Umbilical cord (tissue), 2 donors: Measurements from ENCODE around the gene ULK4. TPM values are rescaled to one million over a fixed set of nuclear protein-coding genes. Genes with fewer than 3 reads are reported as not detected.
A peak's percentile ranks its signal among the peaks of the same experiment; 100 is the strongest.
"Not testable (repeated sequence)": the region's sequence is repeated elsewhere in the genome, so short reads cannot be mapped to it uniquely, and the experiment has no call there.

ENCODE experiments used
- DNase-seq: peaks from one replicate; pipeline ENCODE4 v3.0.0-alpha.2; 2015; ENCODE audit warnings: low spot score
- total RNA-seq: library from RNA; depleted of rRNA; stranded (reverse); fragments of >200 nt; gene quantifications from one replicate; pipeline ENCODE4 v1.2.3, GENCODE V29; 2014; ENCODE audit warnings: low replicate concordance; ENCODE audit not compliant: insufficient read depth

ULK4 gene
- 76.8 TPM for total RNA-seq

DNA sequence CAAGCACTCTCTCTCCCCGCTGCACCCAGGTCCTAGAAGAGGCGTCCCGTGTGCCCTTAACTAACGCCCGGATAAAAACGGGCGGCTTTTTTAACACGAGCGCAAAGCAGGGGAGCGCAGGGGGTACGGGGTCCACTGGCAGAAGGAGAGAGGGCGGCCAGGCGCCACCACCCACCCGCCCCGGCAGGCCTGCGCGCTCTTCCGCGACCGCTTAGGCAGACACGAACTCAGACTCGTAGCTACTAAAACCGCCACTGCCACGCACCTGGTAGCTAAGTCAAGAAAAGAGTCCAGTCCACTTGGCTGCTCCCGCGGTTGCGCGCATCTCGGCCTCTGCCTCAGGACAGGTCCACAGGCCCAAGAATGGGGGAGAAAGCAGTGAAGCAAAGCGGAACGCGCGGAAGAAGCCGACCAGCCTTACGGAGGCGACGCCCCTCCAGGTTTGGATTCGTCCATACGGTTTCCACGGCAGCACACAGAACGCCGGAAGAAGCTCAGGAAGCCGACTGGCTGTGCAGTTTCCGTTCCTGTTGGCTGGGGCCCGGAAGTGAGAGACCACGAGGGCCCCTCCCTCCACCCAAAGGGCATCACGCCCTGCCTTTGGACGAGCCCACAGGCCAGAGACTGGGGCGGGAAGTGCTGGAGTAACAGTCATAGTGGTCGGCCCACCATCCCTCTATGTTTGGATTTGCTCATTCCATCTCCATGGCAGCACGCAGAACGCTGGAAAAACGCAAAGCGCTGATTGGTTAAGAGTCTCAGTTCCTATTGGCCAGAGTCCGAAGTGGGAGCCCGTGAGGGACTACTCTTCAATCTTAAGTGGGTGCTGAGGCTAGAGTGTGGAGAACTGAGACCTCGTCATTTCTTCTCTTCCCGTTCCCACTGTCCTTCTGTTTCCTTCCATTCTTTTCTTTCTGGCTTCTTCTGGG lies at the start of gene ULK4:
Gene ULK4 (minus strand): TSS at position 353 of the 929 bp plus-strand sequence. CDS start 7,344 bp downstream, outside the sequence.
- DNase-seq: peak; percentile 100

DNA sequence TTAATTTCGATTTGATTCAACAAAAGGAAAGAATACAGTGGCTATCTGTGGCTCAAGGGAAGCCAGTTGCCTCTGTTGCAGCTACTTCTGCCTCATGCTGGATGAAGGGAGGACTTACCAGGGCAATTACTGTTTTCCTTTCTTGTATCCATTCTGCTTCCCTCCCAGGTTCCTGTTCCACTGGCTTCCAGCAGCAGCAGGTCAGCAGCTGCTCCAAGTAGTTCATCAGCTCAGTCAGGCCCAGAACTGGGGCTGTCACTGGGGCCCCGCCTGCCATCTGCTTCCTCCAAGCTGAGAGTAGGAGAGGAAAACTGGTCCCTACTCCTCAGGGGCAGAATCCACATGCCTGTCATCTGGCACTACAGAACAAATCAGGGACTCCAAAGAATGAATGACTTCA lies 48.6 kb upstream of the ULK4 start:
- DNase-seq: no peak

DNA sequence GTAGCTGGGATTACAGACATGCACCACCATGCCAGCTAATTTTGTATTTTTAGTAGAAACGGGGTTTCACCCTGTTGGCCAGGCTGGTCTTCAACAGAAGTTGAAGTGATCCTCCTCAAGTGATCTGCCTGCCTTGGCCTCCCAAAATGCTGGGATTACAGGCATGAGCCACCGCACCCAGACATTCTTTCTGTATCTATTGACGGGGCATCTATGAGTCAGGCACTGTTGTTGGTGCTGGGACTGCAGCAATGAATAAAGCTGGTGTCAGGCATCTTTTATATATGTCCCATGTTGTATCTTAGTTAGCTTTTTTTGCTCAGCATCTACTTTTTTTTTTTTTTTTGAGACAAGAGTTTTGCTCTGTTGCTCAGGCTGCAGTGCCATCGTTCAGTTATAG lies 47.6 kb upstream of the ULK4 start:
- no peak for DNase-seq

DNA sequence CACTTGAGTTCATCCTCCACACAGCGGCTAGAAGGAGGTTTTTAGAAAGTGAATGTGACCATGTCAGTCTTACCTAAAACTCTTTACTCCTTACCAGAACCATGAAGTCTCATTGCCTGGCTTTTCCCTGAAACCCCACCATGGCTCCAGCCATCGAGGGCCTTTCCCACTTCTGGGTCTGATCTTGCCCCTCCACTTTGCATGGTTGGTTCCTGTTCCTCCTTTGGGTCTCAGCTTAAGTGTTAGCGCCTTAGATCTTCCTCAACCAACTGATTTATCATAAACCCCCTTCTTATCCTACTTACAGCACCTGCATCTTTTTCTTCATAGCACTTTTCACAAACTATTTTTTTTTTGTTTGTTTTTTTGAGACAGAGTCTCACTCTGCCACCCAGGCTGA lies 45.9 kb upstream of the ULK4 start:
- no peak for DNase-seq

DNA sequence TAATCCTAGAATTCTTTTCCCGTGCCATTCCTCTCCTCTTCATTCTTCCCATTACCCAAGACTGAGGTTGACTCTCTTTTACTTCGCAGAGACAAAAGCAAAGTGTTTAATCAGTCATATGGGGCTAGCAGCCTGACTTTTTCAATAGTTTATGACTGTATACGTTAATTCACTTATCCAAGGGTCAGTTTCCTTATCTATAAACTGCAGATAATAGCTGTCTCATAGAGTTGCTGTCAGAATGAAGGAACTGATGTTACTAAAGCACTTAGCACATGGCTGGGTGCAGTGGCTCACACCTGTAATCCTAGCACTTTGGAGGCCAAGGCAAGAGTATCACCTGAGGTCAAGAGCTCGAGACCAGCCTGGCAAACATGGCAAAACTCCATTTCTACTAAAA lies 43.5 kb upstream of the ULK4 start:
- no peak for DNase-seq

DNA sequence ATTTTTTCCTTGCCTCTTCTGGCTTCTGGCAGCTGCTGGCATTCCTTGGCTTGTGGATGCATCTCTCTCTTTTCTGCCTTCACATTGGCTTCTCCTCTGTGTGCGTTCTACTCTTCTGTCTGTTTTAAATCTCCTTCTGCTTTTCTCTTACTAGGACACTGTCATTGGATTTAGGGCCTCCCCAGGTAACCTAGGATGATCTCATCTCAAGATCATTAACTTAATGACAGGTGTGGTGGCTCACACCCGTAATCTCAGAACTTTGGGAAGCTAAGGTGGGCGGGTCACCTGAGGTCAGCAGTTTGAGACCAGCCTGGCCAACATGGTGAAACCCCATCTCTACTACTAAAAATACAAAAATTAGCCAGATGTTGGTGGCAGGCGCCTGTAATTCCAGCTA lies 40.9 kb upstream of the ULK4 start:
- no peak for DNase-seq

DNA sequence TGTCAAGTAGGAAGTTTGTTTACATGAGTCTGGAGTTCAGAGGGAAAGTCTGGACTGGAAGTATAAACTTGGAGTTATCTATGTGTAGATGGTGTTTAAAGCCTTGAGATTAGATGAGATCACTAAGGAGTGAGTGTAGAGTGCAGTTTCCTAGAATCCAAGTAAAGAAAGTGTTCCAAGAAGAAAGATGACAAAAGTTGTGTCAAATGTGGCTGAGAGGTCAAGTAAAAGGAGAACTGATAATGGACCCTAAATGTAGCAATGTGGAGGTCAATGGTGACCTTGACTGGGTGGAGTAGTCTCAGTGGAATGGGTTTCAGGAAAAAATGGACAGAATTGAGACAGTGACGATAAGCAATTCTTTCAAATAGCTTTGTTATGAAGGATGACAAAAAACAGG lies 39.9 kb upstream of the ULK4 start:
- DNase-seq: no peak

DNA sequence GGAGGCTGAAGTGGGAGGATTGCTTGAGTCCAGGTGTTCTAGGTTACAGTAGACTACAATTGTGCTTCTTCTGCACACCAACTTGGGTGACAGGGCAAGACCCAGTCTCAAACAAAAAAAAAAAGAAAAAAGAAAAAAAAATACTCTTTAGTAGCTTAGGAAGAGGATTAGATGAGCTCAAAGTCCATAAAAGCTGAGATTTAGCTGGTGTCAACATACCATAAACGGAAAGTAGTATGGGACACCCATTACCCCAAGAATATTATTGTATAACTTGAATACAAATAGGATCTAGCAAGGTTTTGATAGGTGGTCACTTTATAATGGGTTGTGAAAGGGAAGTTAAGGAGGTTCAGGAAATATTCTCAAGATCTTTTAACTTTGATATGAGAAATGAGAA lies 38.0 kb upstream of the ULK4 start:
- DNase-seq: no peak

DNA sequence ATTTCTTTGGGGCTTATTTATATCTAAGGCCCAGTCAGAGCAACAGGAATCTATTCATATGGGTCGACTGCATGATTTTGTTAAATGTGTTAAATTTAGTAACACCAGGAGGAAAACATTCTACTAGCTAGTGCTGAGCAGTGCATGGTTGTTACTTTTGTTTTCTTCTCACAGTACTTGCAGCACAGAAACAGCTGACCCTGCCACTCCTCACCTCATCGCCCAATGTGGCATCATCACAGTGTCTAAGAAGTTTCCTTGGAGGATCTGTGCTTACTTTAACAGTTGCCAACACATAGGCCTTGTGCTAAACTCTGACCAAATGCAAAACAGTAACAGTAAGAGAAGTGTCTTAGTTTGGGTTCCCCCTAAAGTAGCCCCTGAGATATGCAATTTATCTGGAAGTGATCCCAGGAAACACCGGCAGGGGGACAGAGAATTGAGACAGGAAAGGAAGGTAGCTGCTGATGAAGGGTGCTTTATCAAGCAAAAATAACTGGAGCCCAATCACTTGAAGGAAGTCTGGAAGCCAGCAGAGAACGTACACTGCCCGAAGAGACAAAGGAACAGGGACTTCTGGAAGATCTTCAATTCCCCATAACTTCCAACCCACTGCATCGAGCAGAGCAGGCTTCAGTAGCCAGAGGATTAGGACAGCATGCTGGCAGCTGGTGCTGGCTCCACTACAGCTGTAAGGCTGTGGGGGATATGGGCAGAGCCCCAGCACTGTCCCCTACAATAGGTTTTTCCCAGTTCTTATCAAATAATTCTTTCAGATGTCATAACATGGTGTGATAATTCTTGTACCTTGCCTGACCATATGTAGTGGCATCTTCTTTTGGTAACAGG lies 36.0 kb upstream of the ULK4 start:
- peak; percentile 33 for DNase-seq

DNA sequence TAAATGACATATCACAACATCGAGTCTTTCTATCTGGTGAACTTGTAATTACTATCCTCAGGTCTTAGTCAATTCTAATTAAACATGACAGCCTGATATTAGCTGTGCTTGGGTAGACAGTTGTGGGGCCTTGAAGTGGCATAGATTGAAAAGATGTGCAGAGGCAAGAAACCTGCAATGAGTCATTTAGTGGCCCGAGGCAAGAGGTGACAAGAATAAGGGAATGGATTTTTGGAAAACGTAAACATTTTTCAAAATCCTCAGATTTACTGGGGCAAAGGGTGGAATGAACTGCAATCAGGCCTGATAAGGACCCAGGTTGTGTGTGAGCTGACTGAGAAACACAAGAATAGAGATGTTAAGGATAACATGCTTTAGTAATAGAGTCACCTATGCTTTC lies 29.5 kb upstream of the ULK4 start:
- DNase-seq: no peak

DNA sequence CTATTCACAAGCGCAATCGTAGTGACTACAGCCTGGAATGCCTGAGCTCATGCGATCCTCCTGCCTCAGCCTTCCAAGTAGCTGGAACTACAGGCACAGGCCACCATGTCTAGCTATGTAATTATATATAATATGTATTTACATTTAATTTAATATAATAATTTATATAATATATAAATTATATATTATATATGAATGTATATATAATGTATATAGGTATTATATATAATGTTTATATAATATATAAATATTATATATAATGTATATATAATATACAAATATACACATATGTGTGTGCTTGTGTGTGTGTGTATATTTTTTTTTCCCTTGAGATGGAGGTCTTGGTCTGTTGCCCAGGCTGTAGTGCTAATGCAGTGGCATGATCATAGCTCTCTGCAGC lies 27.6 kb upstream of the ULK4 start:
- DNase-seq: no peak

DNA sequence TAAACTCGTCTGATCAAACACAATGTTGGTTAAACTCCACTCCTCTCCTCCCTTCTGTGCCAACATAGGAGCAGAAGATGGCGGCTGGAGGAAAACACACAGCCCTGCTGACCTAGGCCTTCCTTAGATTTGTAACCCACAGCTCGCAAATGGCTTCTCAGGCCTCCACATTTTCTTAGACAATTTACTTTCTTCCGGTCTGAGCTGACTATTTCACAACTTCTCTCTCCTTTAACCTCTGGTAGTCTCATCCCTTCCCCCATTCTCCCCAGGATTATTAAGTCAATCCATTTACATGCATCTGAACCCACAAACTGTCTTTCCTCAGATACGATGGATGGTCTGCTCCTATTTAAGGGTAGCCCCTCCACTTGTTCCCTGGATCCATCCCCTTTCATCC lies 25.7 kb upstream of the ULK4 start:
- no peak for DNase-seq

DNA sequence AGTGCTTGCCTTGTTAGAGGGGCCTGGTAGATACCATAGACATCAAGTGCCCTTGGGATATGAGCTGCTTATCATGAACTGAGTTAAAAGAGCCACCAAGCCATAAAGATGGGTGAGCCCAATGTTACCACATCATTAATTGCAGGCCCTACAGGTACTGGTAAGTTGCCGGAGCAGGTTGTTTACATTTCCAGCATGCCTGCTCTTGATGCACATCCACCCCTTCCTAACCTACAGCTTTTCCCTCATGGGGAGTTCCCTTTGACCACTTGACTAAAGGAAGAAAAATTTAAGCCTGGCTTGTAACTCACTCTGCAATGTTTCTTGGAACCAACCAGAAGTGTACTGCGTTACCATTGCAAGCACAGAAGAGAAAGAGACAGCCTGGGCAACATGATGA lies 24.7 kb upstream of the ULK4 start:
- no peak for DNase-seq

DNA sequence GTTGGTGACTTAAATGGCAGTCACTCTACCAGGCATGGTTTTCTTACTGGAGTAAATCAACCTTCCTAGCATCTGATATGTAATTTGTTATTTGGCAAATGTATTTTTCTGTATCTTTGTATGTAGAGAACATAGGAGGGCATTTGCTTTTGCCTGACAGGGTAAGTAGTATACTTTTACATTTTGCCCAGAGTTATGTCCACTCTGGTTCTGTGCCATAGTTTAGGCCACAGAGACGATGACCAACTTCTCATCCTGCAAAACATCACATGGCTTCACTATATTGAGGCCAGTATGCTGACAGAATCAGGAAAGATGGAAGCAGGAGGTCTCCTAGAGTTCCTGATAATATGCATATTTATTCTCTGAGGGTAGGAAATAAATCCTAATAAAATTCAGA lies 23.1 kb upstream of the ULK4 start:
- no peak for DNase-seq

DNA sequence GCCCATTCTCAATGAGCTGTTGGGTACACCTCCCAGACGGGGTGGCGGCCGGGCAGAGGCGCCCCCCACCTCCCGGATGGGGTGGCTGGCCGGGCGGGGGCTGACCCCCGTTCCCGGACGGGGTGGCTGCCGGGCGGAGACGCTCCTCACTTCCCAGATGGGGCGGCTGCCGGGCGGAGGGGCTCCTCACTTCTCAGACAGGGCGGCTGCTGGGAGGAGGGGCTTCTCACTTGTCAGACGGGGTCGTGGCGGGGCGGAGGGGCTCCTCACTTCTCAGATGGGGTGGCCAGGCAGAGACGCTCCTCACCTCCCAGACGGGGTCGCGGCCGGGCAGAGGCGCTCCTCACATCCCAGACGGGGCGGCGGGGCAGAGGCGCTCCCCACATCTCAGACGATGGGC lies 21.2 kb upstream of the ULK4 start:
- DNase-seq: not testable (repeated sequence)

DNA sequence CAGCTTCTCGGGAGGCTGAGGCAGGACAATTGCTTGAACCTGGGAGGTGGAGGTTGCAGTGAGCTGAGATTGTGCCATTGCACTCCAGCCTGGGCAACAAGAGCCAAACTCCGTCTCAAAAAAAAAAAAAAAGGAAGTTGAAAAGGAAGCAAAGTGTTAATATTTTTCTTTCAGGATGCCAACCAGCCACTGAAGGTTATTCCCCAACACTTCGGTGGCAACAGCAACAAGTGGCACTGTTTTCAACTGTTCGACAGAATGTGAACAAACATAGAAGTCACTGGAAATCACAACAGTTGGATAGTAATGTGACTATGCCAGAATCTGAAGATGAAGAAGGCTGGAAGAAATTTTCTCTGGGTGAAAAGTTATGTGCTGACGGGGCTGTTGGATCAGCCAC lies 15.5 kb upstream of the ULK4 start:
- DNase-seq: not testable (repeated sequence)

DNA sequence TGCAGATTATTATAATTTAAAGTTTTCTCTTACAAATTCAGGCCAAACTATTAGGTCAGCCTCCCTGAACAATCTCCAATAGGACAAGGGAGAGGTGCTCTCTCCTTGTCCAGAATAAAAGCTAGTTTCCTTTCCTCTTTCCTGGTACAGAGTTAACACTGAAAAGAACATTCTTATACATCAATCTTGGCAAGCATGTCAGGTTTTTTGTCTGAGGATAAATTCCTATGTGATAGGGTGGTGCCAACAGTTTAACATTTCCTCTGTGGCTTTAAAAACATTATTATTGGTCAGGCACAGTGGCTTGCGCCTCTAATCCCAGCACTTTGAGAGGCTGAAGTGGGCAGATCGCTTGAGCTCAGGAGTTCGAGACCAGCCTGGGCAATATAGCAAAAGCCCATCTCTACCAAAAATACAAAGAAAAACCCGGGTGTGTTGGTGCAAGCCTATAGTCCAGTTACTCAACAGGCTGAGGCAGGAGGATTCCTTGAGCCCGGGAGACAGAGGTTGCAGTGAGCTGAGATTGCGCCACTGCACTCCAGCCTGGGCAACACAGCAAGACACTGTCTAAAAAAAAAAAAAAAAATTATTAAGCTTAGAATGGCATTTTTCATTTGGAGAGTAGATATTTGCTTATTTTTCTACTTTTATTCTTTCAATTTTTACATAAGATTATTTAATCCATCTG lies 13.7 kb upstream of the ULK4 start:
- DNase-seq: peak; percentile 18

DNA sequence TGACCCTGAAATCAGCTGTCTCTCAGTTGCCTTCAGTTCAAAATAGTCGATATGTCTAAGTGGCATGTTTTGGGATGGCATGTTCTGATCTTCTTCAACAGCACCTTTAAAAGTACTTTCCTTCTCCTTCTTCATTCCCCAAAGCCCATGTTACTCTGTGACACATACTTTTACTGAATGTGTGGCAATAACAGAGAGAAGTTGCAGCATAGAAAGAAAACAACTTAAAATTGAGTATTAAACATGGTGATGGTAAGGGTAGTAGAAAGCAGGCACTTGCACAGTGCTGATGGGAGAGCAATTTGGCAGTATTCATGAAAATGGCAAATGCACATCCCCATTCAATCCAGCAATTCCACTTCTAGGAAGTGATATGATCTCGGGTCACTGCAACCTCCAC lies 12.3 kb upstream of the ULK4 start:
- no peak for DNase-seq

DNA sequence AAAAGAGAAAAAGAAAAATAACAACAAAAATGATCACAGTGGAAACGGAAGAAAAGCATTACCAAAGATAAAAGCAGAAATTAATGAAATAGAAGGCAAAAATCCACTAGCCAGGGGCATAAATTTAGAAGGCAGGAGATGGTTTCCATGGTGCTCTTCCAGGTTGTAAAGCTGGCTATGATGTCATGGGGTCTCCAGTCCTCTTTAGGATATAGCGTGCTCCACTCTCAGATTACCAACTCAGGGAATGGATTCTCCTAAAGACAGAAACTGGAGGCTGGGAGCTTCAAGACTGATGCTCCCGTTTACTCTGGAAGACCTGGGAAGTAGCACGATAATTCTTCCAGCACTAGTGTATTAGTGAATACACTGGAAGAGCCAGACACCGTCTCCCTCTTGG lies 10.9 kb upstream of the ULK4 start:
- DNase-seq: no peak

DNA sequence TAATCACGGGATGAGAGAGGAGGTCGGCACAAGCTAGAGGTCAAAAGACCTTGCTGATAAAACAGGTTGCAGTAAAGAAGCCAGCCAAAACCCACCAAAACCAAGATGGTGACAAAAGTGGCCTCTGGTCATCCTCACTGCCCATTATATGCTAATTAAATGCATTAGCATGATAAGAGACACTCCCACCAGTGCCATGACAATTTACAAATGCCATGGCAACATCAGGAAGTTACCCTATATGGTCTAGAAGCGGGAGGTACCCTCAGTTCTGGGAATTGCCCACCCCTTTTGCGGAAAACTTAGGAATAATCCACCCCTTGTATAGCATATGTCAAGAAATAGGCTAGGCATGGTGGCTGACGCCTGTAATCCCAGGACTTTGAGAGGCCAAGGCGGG lies 4.3 kb upstream of the ULK4 start:
- DNase-seq: no peak

DNA sequence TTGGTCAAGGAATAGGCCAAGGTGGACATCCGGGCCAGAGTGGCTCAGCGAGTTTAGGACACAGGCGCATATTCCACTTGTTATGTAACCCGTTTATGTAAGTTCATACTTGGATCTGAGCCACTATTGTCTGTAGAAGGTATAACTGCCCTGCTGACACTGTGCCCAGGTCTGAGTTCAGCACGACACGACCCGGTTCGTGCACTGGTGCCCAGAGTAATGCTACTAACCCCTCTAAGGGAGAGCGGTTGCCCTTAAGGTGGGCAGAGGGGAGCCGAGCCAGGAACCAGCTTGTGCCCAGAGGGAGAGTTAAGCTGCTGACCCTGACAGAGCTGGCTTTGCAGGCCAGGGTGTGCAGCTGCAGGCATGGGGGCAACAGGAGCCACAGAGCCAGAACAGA lies 1.9 kb upstream of the ULK4 start:
- DNase-seq: no peak
